H9 (cell line): ENCODE data around the gene MAP3K9. TPM values are rescaled to one million over a fixed set of nuclear protein-coding genes. Genes with fewer than 3 reads are reported as not detected.

Experiments
- DNase-seq: peaks from one replicate; pipeline ENCODE4 v3.0.0-alpha.2; 2017
- H2AFZ ChIP-seq: one replicate; pipeline ENCODE4 v1.6.1; 2013; ENCODE audit warnings: mild to moderate bottlenecking, low read length, control low read depth, moderate library complexity
- H2AK5ac ChIP-seq: 2 replicates; pipeline ENCODE4 v1.6.1; 2013; ENCODE audit warnings: low read length, control low read depth, mixed read lengths; ENCODE audit not compliant: insufficient read length
- H2BK120ac ChIP-seq: one replicate; pipeline ENCODE4 v1.6.1; 2013; ENCODE audit warnings: low read depth, mild to moderate bottlenecking, low read length, control low read depth, inconsistent platforms; ENCODE audit not compliant: poor library complexity, severe bottlenecking
- H2BK12ac ChIP-seq: 2 replicates; pipeline ENCODE4 v1.6.1; 2013; ENCODE audit warnings: low read length, control low read depth, mixed read lengths, low read depth; ENCODE audit not compliant: insufficient read length
- H2BK15ac ChIP-seq: 2 replicates; pipeline ENCODE4 v1.6.1; 2013; ENCODE audit warnings: low read depth, low read length, control low read depth
- H2BK20ac ChIP-seq: one replicate; pipeline ENCODE4 v1.6.1; 2013; ENCODE audit warnings: low read depth, mild to moderate bottlenecking, low read length, control low read depth, inconsistent platforms; ENCODE audit not compliant: poor library complexity, severe bottlenecking
- H2BK5ac ChIP-seq: 2 replicates; pipeline ENCODE4 v1.6.1; 2013; ENCODE audit warnings: low read length, control low read depth, mixed read lengths; ENCODE audit not compliant: insufficient read length
- H3K14ac ChIP-seq: 2 replicates; pipeline ENCODE4 v1.6.1; 2013; ENCODE audit warnings: low read length, control low read depth; ENCODE audit not compliant: insufficient read depth
- H3K18ac ChIP-seq: 2 replicates; pipeline ENCODE4 v1.6.1; 2013; ENCODE audit warnings: low read depth, mild to moderate bottlenecking, mixed read lengths, low read length, control low read depth; ENCODE audit not compliant: insufficient read length
- H3K23ac ChIP-seq: 2 replicates; pipeline ENCODE4 v1.6.1; 2013; ENCODE audit warnings: low read length, control low read depth, mixed read lengths, low read depth; ENCODE audit not compliant: insufficient read length
- H3K23me2 ChIP-seq: 2 replicates; pipeline ENCODE4 v1.6.1; 2013; ENCODE audit warnings: low read depth, mild to moderate bottlenecking, mixed read lengths, low read length, control low read depth; ENCODE audit not compliant: insufficient read length, poor library complexity, severe bottlenecking
- H3K27ac ChIP-seq: 2 replicates; pipeline ENCODE4 v1.5.1; 2013; ENCODE audit warnings: low read length, control low read depth, mixed read lengths, low read depth; ENCODE audit not compliant: insufficient read length
- H3K27me3 ChIP-seq: 2 replicates; pipeline ENCODE4 v1.6.1; 2013; ENCODE audit warnings: low read length, control low read depth, inconsistent platforms; ENCODE audit not compliant: insufficient read depth
- H3K4ac ChIP-seq: 2 replicates; pipeline ENCODE4 v1.6.1; 2013; ENCODE audit warnings: low read depth, mild to moderate bottlenecking, control low read depth, inconsistent platforms, low read length, moderate library complexity
- H3K4me1 ChIP-seq: 2 replicates; pipeline ENCODE4 v1.6.1; 2013; ENCODE audit warnings: low read length, control low read depth, inconsistent platforms; ENCODE audit not compliant: insufficient read depth
- H3K4me2 ChIP-seq: 2 replicates; pipeline ENCODE4 v1.6.1; 2013; ENCODE audit warnings: low read length, control low read depth, mixed read lengths; ENCODE audit not compliant: insufficient read length, insufficient read depth
- H3K56ac ChIP-seq: 2 replicates; pipeline ENCODE4 v1.6.1; 2013; ENCODE audit warnings: low read depth, mild to moderate bottlenecking, mixed read lengths, low read length, control low read depth; ENCODE audit not compliant: insufficient read length
- H3K79me1 ChIP-seq: 2 replicates; pipeline ENCODE4 v1.6.1; 2013; ENCODE audit warnings: low read depth, mild to moderate bottlenecking, moderate library complexity, low read length, control low read depth, inconsistent platforms; ENCODE audit not compliant: insufficient read depth, poor library complexity, severe bottlenecking
- H3K79me2 ChIP-seq: 2 replicates; pipeline ENCODE4 v1.6.1; 2013; ENCODE audit warnings: low read length, control low read depth, inconsistent platforms; ENCODE audit not compliant: insufficient read depth
- H3K9ac ChIP-seq: 2 replicates; pipeline ENCODE4 v1.6.1; 2013; ENCODE audit warnings: low read length, control low read depth, mixed read lengths; ENCODE audit not compliant: insufficient read length; ENCODE audit errors: extremely low read depth
- H3K9me3 ChIP-seq: one replicate; pipeline ENCODE4 v1.6.1; 2013; ENCODE audit warnings: low read depth, low read length, inconsistent platforms; ENCODE audit not compliant: control insufficient read depth
- H3T11ph ChIP-seq: one replicate; pipeline ENCODE4 v1.6.1; 2013; ENCODE audit warnings: mild to moderate bottlenecking, low read length, control low read depth, inconsistent platforms
- H4K20me1 ChIP-seq: one replicate; pipeline ENCODE4 v1.6.1; 2013; ENCODE audit not compliant: control insufficient read depth, insufficient read length, insufficient read depth
- H4K5ac ChIP-seq: 2 replicates; pipeline ENCODE4 v1.6.1; 2013; ENCODE audit warnings: low read depth, mild to moderate bottlenecking, mixed read lengths, low read length, control low read depth; ENCODE audit not compliant: insufficient read length
- H4K8ac ChIP-seq: replicated peaks from 2 replicates; pipeline ENCODE4 v1.6.1; 2013; ENCODE audit warnings: low read length, control low read depth, mixed read lengths, low read depth; ENCODE audit not compliant: insufficient read length
- H4K91ac ChIP-seq: 2 replicates; pipeline ENCODE4 v1.6.1; 2013; ENCODE audit warnings: low read depth, mild to moderate bottlenecking, moderate library complexity, mixed read lengths, low read length, control low read depth; ENCODE audit not compliant: insufficient read length
- H3K27ac Mint-ChIP-seq, 3 experiments: 2 replicates in 2 of 3; 3 replicates in 1 of 3; pipeline ENCODE4 v1.8.0; 2020 to 2021; ENCODE audit warnings: mixed read lengths in 3 of 3, mild to moderate bottlenecking in 1 of 3, moderate library complexity in 1 of 3
- H3K27me3 Mint-ChIP-seq: 2 replicates; pipeline ENCODE4 v1.8.0; 2021; ENCODE audit warnings: low read depth, mild to moderate bottlenecking, moderate library complexity, mixed read lengths
- H3K36me3 Mint-ChIP-seq, 3 experiments: 2 replicates in 2 of 3; 3 replicates in 1 of 3; pipeline ENCODE4 v1.8.0; 2020 to 2021; ENCODE audit warnings: low read depth in 3 of 3, mixed read lengths in 3 of 3; ENCODE audit not compliant: insufficient read depth in 1 of 3
- H3K4me1 Mint-ChIP-seq, 2 experiments: 2 replicates each; pipeline ENCODE4 v1.8.0; 2020; ENCODE audit warnings: mixed read lengths in 2 of 2
- H3K4me3 Mint-ChIP-seq, 2 experiments: 2 replicates in 1 of 2; 3 replicates in 1 of 2; pipeline ENCODE4 v1.8.0; 2020 to 2021; ENCODE audit warnings: mild to moderate bottlenecking in 2 of 2, mixed read lengths in 2 of 2, moderate library complexity in 1 of 2
- H3K9me3 Mint-ChIP-seq, 2 experiments: 2 replicates in 1 of 2; 3 replicates in 1 of 2; pipeline ENCODE4 v1.8.0; 2020; ENCODE audit warnings: mild to moderate bottlenecking in 2 of 2, mixed read lengths in 2 of 2, moderate library complexity in 1 of 2
- WGBS: extraction: QIAGEN DNeasy Blood & Tissue Kit; methylation state at CpG from one replicate; pipeline ENCODE4 v1.1.7; 2013; ENCODE audit warnings: missing lambda C conversion rate, low lambda C conversion rate, mixed read lengths; ENCODE audit not compliant: insufficient read length; ENCODE audit errors: extremely low coverage; 5-methylcytosine and 5-hydroxymethylcytosine counted together
- total RNA-seq: library from RNA; stranded (reverse); gene quantifications from 2 replicates; pipeline ENCODE4 v1.2.1, GENCODE V29; 2021
- TF ChIP-seq, protein P1 (sequence below): fragments of 200-600 bp; sonication (generic); conservative IDR thresholded peaks from 3 replicates; pipeline ENCODE4 v1.8.0; 2021; ENCODE audit warnings: antibody characterized with exemption, mild to moderate bottlenecking

Gene MAP3K9
- total RNA-seq, 1 experiment from 2014 or later = 20.0 TPM

DNA sequence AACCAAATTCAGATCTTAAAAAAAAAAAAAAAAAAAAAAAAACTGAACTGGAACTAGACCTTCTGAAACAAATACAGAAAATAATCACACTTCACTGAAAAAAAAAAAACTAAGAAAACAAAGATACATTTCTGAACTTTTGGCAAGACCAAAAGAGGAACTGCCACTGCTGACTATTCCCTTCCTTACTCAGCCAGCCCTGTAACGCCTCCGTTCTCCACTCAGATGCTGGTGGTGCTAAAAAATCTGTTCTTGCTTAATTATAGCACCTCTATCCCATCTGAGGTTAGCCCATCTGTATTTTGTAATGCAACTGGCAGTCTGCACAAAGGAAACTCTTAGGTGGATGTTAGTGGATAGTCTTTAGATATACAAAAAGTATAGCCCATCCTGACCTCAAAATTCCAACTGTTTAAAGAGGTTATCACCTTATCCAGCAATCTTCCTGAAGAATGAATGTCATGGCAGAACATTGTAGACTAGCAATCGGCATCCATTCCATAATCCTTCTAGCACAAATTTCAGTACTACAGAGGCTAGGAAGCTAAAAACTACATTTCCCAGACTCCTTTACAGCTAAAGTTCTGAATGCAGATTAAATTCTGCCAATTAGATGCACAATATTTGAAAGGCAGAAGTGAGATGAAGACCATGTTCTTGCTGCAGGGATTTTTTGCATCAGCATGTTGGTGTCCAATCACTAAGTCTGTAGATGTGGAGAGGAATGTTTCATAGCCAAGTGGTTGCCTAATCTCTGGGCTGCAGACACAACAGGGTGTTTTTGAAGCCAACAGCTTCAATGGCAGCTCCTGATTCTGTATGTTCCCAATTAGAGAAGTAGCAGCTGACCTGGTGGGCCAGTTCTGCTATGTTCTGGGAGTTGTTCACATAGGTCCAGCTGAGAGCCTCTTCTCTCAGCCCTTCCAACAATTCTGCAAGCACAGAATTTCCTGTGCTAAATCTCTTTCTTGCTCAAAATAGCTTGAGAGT, 5.7 kb downstream of the MAP3K9 start:
- Histone ChIP-seq H3K23me2 (no peaks in the 10 kb centered on the region), H4K20me1 (no peaks in the 10 kb centered on the region), H3K23ac (no peak overlapping the region), H3K18ac (no peak overlapping the region), H2BK120ac (no peak overlapping the region), H2BK20ac (no peak overlapping the region), H3K14ac (no peak overlapping the region), H3K4me1 (no peaks in the 10 kb centered on the region), H2AK5ac (no peak overlapping the region), H2BK12ac (no peak overlapping the region), H4K5ac (no peak overlapping the region), H2AFZ (no peak overlapping the region), H2BK15ac (no peak overlapping the region), H3K27me3 (no peaks in the 10 kb centered on the region), H3K27ac (no peak overlapping the region), H3K4ac (no peak overlapping the region), H3K56ac (no peak overlapping the region), H3T11ph (no peak overlapping the region), H4K8ac (no peak overlapping the region), H3K9ac (no peak overlapping the region), H4K91ac (no peak overlapping the region), H2BK5ac (no peak overlapping the region), H3K4me2 (no peak overlapping the region), H3K9me3 (no peaks in the 10 kb centered on the region), H3K79me1 (peaks cover 19% of the 10 kb centered on the region), H3K79me2 (peaks cover 14% of the 10 kb centered on the region; the same call in 1 of the 2 replicates)
- H3K4me3 Mint-ChIP-seq = no peak overlapping the region
- no peak overlapping the region for H3K27ac Mint-ChIP-seq
- H3K9me3 Mint-ChIP-seq = no peaks in the 10 kb centered on the region
- TF ChIP-seq, protein P1, sequence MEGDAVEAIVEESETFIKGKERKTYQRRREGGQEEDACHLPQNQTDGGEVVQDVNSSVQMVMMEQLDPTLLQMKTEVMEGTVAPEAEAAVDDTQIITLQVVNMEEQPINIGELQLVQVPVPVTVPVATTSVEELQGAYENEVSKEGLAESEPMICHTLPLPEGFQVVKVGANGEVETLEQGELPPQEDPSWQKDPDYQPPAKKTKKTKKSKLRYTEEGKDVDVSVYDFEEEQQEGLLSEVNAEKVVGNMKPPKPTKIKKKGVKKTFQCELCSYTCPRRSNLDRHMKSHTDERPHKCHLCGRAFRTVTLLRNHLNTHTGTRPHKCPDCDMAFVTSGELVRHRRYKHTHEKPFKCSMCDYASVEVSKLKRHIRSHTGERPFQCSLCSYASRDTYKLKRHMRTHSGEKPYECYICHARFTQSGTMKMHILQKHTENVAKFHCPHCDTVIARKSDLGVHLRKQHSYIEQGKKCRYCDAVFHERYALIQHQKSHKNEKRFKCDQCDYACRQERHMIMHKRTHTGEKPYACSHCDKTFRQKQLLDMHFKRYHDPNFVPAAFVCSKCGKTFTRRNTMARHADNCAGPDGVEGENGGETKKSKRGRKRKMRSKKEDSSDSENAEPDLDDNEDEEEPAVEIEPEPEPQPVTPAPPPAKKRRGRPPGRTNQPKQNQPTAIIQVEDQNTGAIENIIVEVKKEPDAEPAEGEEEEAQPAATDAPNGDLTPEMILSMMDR = no peak
- no CpG with 5 or more reads among the region's 3 CpGs for WGBS
- no peaks in the 10 kb centered on the region for H3K27me3 Mint-ChIP-seq
- peaks cover 24 to 37% (median 26%) of the 10 kb centered on the region in 3 experiments for H3K36me3 Mint-ChIP-seq
- DNase-seq = no peak
- H3K4me1 Mint-ChIP-seq = peaks cover 16 to 19% of the 10 kb centered on the region in 2 experiments
